Panc1 (cell line): ENCODE measurements around the gene RSPO4.

ENCODE experiments used
- POLR2AphosphoS5 ChIP-seq: IDR thresholded peaks from 2 replicates; pipeline ENCODE4 v1.6.1; 2012; ENCODE audit warnings: mild to moderate bottlenecking, low read depth, low read length, moderate library complexity
- REST ChIP-seq, 2 experiments: IDR thresholded peaks; 2 replicates each; pipeline ENCODE4 v1.6.1; 2011 to 2012; ENCODE audit warnings: low read depth in 2 of 2, control low read depth in 1 of 2, low read length in 1 of 2, mild to moderate bottlenecking in 1 of 2, moderate library complexity in 1 of 2; ENCODE audit not compliant: insufficient read depth in 1 of 2
- SIN3A ChIP-seq: IDR thresholded peaks from 2 replicates; pipeline ENCODE4 v1.6.1; 2012; ENCODE audit warnings: low read depth, mild to moderate bottlenecking, low read length, moderate library complexity, borderline replicate concordance; ENCODE audit not compliant: insufficient read depth
- TF ChIP-seq, protein P1 (sequence below): fragments of 450-650 bp; IDR thresholded peaks from 2 replicates; pipeline ENCODE4 v1.5.1; 2017; ENCODE audit warnings: mild to moderate bottlenecking

DNA sequence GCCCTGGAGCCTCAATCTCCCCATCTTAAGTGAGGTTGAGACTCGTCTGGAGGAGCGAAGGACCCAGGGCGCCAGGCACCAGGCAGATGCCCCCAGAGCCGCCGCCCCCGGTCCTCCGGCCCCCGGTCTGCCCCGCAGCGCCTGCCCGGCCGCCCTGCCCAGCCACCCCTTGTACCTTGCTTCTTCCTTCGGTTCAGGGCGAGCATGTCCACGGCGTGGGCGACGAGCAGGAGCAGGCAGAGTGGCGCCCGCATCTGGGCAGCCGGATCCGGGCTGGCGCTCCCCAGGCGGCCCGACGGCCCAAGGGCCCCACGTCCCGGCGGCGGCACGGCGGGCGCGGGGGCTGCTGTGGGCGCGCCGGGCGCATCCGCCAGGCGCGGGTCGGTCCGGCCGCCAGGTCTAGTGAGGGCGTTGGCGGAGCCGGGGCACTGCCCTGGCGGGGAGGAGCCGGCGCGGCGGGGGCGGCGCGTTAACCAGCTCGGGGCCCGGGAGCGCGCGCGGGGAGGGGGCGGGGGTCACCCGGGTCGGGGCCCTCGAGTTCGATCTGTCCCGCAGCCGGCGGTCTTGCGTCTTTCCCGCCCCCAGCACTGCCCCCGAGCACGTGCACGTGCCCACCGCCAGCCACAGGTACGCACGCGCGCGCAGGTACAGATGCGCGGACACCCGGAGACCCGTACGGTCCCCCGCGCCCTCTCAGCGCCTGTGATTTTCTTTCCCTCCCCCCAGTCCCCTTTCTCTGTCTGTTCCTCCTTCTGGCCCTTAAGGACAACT, at the start of gene RSPO4:
- TF ChIP-seq, protein P1, sequence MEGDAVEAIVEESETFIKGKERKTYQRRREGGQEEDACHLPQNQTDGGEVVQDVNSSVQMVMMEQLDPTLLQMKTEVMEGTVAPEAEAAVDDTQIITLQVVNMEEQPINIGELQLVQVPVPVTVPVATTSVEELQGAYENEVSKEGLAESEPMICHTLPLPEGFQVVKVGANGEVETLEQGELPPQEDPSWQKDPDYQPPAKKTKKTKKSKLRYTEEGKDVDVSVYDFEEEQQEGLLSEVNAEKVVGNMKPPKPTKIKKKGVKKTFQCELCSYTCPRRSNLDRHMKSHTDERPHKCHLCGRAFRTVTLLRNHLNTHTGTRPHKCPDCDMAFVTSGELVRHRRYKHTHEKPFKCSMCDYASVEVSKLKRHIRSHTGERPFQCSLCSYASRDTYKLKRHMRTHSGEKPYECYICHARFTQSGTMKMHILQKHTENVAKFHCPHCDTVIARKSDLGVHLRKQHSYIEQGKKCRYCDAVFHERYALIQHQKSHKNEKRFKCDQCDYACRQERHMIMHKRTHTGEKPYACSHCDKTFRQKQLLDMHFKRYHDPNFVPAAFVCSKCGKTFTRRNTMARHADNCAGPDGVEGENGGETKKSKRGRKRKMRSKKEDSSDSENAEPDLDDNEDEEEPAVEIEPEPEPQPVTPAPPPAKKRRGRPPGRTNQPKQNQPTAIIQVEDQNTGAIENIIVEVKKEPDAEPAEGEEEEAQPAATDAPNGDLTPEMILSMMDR: no peak
- TF ChIP-seq POLR2AphosphoS5 (no peak), REST (IDR thresholded peaks at IDR 0.05; ENCODE audit: insufficient read depth in 1 of 2, low read depth in 2 of 2, low read length in 1 of 2) (no peak), SIN3A (no peak)
